Daoy (cell line): ENCODE data around the gene ZSWIM7. TPM values are rescaled to one million over a fixed set of nuclear protein-coding genes. Genes with fewer than 3 reads are reported as not detected.
"Not testable (repeated sequence)": the region's sequence is repeated elsewhere in the genome, so short reads cannot be mapped to it uniquely, and the experiment has no call there.

Source experiments
- DNase-seq: peaks from one replicate; pipeline ENCODE4 v3.0.0-alpha.2; 2015; ENCODE audit warnings: low read depth
- total RNA-seq: library from RNA; depleted of rRNA; stranded (reverse); fragments of >200 nt; shearing (Covaris generic); gene quantifications from 2 replicates; pipeline ENCODE4 v1.2.3, GENCODE V29; 2014

Gene ZSWIM7
- total RNA-seq, 1 experiment from 2014 or later = 23.7 TPM

DNA sequence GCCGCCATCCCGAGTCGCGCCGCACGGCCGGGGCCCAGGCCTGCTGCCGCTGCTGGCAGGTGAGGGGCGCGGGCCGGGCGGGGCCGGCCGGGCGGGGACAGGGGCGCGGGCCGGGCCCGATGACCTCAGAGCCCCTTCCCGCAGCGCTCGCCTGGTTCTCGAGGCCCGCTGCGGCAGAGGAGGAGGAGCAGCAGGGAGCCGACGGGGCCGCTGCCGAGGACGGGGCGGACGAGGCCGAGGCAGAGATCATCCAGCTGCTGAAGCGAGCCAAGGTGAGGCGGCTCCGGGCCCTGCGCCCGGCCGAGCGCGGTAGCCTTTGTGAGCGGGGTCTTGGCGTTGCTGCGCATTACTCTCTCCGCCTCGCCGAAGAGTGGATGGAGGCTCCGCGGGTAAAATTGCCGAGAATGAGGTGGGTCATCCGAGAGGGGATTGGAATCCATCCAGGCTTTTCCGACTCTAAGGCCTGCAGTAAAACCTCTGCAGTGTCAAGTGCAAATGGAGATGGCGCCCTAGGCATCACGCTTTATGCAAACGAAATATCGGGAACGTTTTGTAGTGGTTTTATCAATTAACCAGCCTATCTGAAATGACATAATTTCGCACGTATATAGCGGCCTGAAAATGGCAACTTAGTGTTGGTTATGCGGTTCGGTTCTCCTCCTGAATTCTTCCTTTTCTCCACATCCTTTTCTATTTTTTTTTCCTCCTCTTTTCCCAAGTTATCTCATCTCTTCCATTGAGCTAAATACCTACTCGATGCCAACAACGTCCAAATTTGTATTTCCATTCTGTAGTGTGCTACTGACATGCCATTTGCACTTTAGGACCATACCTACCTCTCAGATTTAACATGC lies 697 bp upstream of the ZSWIM7 start:
- DNase-seq = no peak

DNA sequence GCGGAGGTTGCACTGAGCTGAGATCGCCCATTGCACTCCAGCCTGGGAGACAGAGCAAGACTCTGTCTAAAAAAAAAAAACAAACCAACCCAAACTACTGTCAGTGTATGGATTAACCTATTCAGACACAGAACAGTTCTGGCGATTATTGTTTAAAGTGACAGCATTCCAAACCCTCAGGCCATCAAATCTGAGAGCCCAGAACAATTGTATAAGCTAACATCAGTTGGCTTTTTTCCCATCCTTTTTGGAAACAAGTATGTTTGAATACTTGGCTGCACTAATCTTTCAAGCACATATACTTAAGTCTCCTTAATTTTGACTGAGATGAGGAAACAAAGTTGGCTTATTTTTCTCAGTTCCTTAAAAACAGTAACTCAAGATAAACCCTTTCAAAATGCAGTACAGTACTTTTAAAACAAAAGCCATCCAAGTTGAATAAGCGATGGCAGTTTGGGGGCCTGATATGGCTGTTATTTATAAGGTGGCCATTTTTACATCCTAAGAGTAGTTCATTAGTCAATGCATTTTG lies 1.4 kb downstream of the ZSWIM7 start:
- DNase-seq = no peak

- no peak for DNase-seq
Measured at GRCh38 chr17:15996322-15996721, 3.2 kb downstream of the ZSWIM7 start.

GRCh38 chr17:15981646-15982580 lies 17.6 kb downstream of the ZSWIM7 start:
- DNase-seq = peak; percentile 51

GRCh38 chr17:15981208-15981607 lies 18.3 kb downstream of the ZSWIM7 start:
- peak; percentile 17 for DNase-seq

GRCh38 chr17:15979013-15979412 lies 20.5 kb downstream of the ZSWIM7 start:
- not testable (repeated sequence) for DNase-seq

GRCh38 chr17:15978606-15979005 lies 20.9 kb downstream of the ZSWIM7 start:
- DNase-seq = no peak

GRCh38 chr17:15977894-15978293 lies 21.6 kb downstream of the ZSWIM7 start:
- no peak for DNase-seq

- no peak for DNase-seq
Measured at GRCh38 chr17:15973834-15974233, 25.7 kb downstream of the ZSWIM7 start.

GRCh38 chr17:15973016-15973415 lies 26.5 kb downstream of the ZSWIM7 start:
- no peak for DNase-seq

DNA sequence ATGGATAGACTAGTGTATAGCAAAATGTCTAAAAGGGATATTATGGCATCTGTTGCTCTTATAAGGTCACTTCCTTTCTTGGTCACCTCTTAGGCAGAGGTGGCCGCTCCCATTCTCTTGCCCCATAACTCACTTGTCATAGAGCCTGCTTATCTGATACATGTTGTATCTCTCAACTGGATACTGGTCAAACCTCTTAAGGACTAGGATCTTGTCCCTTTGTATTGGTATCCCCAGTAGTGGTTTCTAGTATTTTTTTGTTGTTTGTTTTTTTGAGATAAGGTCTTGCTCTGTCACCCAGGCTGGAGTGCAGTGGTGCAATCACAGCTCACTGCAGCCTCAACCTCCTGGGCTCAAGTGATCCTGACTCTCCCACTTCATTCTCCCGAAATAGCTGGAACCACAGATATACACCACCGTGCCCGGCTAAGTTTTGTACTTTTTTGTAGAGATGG lies 27.0 kb downstream of the ZSWIM7 start:
- no peak for DNase-seq

DNA sequence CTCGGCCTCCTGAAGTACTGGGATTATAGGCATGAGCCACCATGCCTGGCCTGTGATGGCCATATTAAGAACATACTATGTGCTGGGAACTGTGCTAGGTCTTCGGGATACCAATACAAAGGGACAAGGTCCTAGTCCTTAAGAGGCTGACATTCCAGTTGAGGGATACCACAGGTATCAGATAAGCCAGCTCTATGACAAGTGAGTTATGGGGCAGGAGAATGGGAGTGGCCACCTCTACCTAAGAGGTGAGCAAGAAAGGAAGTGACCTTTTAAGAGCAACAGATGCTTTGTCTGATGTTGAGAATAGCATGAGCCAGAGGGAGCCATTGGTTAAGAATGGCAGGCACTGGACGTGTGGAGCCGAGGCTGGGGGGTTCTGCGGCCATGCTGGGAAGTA lies 27.6 kb downstream of the ZSWIM7 start:
- no peak for DNase-seq

DNA sequence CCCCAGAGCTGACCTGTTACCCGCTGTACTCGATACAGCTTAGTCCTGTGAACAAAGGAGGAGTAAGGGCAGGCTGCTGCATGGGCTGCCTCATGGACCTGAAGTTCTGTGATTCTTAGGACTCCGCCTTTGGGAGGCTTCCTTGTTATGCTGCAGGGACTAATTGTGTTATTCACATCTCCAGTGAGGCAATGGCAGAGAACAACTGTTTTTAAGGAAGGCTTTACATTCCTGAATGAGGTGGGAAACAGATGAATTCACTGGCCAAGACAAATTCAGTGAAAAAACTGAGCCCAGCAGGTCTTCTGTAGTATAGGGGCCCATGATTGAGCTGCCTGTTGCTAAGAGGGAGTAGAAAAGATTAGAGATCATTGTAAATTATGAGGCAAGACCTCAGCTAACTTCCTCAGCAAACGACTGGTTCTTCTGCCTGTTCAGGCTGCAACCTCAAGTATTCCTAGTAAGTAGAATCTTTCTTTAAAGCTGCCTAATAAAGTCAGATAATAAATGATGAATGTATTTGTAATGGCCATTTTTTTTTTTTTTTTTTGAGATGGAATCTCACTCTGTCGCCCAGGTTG lies 28.3 kb downstream of the ZSWIM7 start:
- no peak for DNase-seq

DNA sequence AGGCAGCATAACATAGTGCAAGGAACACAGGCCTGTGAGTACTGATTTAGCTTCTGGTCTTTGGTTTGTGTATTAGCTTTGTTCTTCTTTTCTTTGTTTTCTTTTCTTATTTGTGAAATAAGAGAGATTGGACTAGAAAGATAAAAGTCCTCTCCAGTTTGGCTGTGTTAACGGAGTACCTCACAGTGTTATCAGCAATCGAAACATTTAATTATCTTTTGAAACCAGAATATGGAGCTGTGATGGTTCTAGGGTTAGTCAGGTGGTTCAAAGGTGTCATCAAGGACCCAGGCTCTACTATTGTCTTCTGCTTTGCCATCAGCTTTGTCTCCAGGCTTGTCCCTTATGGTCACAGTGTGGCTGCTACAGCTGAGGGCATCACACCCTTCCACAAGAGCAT lies 29.0 kb downstream of the ZSWIM7 start:
- no peak for DNase-seq

- DNase-seq = no peak
Measured at GRCh38 chr17:15969463-15969862, 30.0 kb downstream of the ZSWIM7 start.

- DNase-seq = no peak
Measured at GRCh38 chr17:15967706-15968399, 31.7 kb downstream of the ZSWIM7 start.

- peak; percentile 69 for DNase-seq
Measured at GRCh38 chr17:15966879-15967248, 32.6 kb downstream of the ZSWIM7 start.

DNA sequence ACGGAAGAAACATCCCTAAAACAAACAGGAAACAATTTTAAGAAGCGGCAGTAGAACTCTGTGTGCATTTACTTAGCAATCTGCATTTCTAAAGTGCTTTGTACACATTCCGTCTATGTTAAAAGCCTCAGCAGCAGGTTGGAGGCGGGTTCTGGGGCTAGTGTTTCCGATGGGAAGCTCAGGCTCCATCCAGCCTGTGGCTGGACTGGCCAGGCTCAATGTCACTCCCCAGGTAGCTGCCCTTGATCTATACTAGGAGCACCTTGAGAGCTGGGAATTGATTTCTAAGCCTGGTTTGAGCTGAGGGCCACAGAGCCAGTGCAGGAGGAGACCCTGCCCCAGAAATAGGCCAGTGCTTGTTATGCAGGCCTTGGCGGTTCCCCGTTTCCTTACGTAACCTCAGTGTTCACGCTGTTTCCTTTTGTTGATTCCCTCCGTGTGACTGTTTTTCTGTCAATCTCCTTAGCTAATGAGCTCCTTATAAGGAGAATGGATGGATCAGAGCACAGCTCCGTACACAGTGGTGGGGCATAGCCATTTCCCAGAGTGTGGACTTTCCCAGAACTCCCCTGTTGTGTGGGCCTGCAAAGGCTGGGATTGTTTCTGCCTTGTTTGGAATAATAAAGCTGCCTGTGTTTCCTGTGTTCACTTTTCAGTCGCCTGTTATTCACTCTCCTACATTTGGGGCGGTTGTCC lies 33.2 kb downstream of the ZSWIM7 start:
- DNase-seq = no peak

DNA sequence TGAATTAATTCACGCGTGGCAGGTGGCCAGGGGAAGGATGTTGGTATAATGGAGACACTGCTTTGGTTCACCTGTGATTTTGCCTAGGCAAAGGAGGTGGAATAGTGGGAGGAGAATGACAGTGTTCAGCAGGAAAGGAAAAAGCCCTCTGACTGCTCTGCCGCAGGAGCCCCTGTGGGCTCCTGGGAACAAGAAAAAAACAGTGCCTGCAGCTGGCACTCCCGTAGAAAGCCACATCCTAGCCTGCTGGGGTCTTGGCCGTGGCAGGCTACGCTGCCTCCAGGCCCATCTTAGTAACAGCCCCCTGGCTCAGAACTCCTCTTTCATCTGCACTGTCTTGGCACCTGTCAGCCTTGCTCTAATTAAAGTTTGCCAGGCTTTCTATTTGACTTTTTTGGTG lies 34.0 kb downstream of the ZSWIM7 start:
- no peak for DNase-seq

- peak; percentile 94 for DNase-seq
Measured at GRCh38 chr17:15963670-15964110, 35.8 kb downstream of the ZSWIM7 start.

DNA sequence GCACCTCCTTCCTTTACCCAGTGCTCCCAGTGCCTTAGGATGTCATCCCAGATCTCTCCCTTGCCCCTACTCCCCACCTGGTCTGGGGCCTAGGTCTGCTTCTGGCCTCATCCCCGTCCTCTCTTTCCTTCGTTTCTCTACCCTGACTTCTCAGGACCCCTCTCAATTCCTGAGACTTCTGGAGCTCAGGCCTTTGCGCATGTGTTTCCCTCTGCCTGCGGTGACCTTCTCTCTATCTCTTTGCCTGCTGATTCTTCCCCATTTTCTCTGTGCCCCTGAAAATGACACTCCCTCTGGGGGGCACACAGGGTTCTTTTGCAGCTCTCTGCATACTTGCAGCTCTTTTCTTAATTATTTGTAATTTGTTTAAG lies 41.0 kb downstream of the ZSWIM7 start:
- DNase-seq = no peak
